GM12891 (cell line): ENCODE results near the gene FXYD3.

Experiments used
- DNase-seq: peaks from one replicate; pipeline ENCODE4 v3.0.0; 2011; ENCODE audit warnings: low spot score; ENCODE audit not compliant: insufficient read length
- FAIRE-seq: peaks from 2 replicates; lab custom pipeline; 2011; peaks lifted over from hg19 to GRCh38; lab: Jason Lieb, UNC
- PAX5 ChIP-seq: IDR thresholded peaks from 2 replicates; pipeline ENCODE4 v1.6.1; 2011; ENCODE audit warnings: low read length, moderate library complexity, mild to moderate bottlenecking; ENCODE audit not compliant: insufficient read depth, severe bottlenecking
- POLR2A ChIP-seq: IDR thresholded peaks from 2 replicates; pipeline ENCODE4 v1.6.1; 2011; ENCODE audit warnings: low read depth, low read length, control low read depth
- POLR2AphosphoS5 ChIP-seq: IDR thresholded peaks from 2 replicates; pipeline ENCODE4 v1.6.1; 2011; ENCODE audit warnings: low read depth, low read length, control low read depth
- POU2F2 ChIP-seq: IDR thresholded peaks from 2 replicates; pipeline ENCODE4 v1.6.1; 2011; ENCODE audit warnings: low read depth, mild to moderate bottlenecking, control low read depth, low read length, moderate library complexity
- SPI1 ChIP-seq: IDR thresholded peaks from 2 replicates; pipeline ENCODE4 v1.6.1; 2011; ENCODE audit warnings: low read depth, low read length, control low read depth
- TAF1 ChIP-seq: IDR thresholded peaks from 2 replicates; pipeline ENCODE4 v1.6.1; 2011; ENCODE audit warnings: low read depth, low read length, control low read depth

The FXYD3 gene

GRCh38 chr19:35105411-35106290, 10.0 kb upstream of the FXYD3 start:
- FAIRE-seq (peak; percentile 28), DNase-seq (no peak)
- TF ChIP-seq POLR2A, result no peak
- TF ChIP-seq PAX5, result no peak
- TF ChIP-seq TAF1, result no peak
- TF ChIP-seq SPI1, result no peak
- no peak for TF ChIP-seq POLR2AphosphoS5
- no peak for TF ChIP-seq POU2F2

GRCh38 chr19:35106291-35106583, 9.4 kb upstream of the FXYD3 start:
- TF ChIP-seq POU2F2, result no peak
- no peak for TF ChIP-seq SPI1
- TF ChIP-seq PAX5, result no peak
- no peak for TF ChIP-seq TAF1
- no peak for TF ChIP-seq POLR2AphosphoS5
- no peak for TF ChIP-seq POLR2A
- FAIRE-seq, result no peak
- DNase-seq, result no peak

DNA sequence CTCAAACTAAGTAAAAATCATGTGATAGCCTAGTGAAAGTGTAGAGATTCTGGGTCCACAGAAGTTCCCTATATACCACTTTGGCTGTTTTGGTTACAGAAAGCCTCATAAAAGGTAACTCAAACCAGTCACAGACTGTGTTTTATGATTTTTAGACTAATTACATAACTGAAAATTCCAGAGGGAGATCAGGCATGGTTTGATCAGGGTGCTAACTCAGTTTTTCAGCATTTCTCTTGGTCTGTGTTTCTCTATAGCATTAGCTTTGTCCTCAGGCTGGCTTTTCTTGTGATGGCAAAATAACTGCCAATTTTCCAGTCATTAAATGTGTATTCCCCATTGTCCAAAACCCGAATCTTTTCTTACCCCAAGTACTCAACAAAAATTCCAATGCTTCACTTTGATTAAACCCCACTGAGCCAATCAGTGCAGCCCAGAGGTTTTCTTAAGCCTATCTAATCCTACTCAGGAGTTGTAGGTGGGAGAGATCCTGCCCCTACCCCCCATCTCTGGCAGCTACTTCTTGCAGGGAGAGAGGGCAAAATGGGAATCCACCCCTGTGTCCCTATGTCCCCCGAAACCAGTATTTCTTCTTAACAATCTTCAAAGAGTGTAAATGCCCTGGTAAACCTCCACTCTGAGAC, 8.6 kb upstream of the FXYD3 start:
- no peak for DNase-seq
- no peak for FAIRE-seq
- TF ChIP-seq PAX5, result no peak
- TF ChIP-seq POU2F2, result no peak
- TF ChIP-seq TAF1, result no peak
- TF ChIP-seq POLR2A, result no peak
- TF ChIP-seq SPI1, result no peak
- TF ChIP-seq POLR2AphosphoS5, result no peak

- DNase-seq, result no peak
Measured at GRCh38 chr19:35107545-35107944, 8.1 kb upstream of the FXYD3 start.

GRCh38 chr19:35108730-35109129, 6.9 kb upstream of the FXYD3 start:
- no peak for FAIRE-seq
- TF ChIP-seq SPI1 (no peak), TAF1 (no peak), POLR2AphosphoS5 (no peak), POLR2A (no peak), POU2F2 (no peak)

More at GRCh38 chr19:35107545-35107944, 8.1 kb upstream of the FXYD3 start:
- FAIRE-seq, result no peak
- TF ChIP-seq TAF1 (no peak), PAX5 (no peak), SPI1 (no peak), POLR2A (no peak)

DNA sequence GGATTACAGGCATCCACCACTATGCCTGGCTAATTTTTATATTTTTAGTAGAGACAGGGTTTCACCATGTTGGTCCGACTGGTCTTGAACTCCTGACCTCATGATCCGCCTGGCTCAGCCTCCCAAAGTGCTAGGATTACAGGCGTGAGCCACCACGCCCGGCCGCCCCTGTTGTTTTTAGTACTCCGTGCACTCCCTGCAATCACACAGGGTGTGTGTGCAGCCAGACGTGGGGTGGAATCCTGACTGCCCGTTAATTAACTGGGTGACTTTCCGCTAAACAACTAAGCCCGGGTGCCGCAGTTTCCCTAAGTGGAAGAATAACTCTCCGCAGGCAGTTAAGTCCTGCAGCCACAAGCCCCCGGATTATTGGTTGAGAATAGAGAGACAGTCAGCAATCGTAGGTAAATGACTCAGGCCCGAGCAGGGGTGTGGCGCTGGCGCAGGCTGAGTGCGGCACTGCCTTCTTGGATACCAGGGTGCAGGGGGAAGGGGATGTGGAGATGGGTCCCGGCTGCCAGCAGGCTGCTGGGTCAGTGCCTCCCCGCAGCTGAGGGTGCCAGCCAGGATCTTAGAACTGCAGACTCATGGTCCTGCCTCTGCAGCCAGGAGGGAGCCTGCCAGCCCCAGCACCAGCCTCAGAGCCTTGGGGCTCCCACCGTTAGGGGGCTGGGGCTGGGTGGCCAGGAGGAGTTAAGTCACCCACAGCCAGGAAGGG, 6.1 kb upstream of the FXYD3 start:
- DNase-seq (no peak), FAIRE-seq (no peak)
- TF ChIP-seq TAF1, result no peak
- TF ChIP-seq POU2F2, result no peak
- TF ChIP-seq POLR2A, result no peak
- TF ChIP-seq SPI1, result no peak
- no peak for TF ChIP-seq POLR2AphosphoS5
- TF ChIP-seq PAX5, result no peak

More at GRCh38 chr19:35108730-35109129, 6.9 kb upstream of the FXYD3 start:
- DNase-seq, result no peak

GRCh38 chr19:35110974-35111373, 4.6 kb upstream of the FXYD3 start:
- no peak for TF ChIP-seq POLR2A
- no peak for TF ChIP-seq PAX5
- no peak for TF ChIP-seq TAF1
- no peak for TF ChIP-seq SPI1
- no peak for TF ChIP-seq POU2F2
- TF ChIP-seq POLR2AphosphoS5, result no peak
- DNase-seq, result no peak
- no peak for FAIRE-seq

DNA sequence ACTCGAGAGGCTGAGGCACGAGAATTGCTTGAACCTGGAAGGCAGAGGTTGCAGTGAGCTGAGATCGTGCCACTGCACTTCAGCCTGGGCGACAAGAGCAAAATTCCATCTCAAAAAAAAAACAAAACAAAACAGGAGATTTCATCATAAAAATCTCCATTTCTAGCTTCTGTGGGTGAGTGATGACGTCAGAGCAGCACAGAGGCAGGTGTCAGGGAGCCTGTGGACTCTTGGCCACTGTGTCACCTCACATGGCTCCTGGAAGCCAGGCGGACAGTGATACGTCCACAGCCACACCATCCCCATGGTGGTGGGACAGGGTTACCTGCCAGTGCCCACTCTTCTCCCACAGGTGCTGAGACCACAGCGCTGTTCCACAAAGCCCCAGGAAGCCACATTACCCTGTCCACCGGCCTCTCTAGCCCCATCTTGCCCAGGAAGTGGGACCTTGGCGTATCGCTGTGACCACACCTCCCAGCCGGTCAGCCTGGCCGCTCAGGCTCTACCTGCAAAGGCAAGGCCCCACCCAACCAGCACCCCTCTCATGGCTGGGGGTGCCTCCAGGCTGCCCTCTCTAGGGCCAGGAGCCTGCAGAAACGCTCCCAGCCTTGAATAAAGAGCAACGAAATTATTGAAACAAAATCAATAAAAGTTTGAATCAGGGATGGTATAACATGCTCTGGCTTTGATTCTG, 2.5 kb upstream of the FXYD3 start:
- no peak for TF ChIP-seq POU2F2
- TF ChIP-seq TAF1, result no peak
- no peak for TF ChIP-seq PAX5
- no peak for TF ChIP-seq SPI1
- no peak for TF ChIP-seq POLR2AphosphoS5
- no peak for TF ChIP-seq POLR2A
- no peak for DNase-seq
- no peak for FAIRE-seq

DNA sequence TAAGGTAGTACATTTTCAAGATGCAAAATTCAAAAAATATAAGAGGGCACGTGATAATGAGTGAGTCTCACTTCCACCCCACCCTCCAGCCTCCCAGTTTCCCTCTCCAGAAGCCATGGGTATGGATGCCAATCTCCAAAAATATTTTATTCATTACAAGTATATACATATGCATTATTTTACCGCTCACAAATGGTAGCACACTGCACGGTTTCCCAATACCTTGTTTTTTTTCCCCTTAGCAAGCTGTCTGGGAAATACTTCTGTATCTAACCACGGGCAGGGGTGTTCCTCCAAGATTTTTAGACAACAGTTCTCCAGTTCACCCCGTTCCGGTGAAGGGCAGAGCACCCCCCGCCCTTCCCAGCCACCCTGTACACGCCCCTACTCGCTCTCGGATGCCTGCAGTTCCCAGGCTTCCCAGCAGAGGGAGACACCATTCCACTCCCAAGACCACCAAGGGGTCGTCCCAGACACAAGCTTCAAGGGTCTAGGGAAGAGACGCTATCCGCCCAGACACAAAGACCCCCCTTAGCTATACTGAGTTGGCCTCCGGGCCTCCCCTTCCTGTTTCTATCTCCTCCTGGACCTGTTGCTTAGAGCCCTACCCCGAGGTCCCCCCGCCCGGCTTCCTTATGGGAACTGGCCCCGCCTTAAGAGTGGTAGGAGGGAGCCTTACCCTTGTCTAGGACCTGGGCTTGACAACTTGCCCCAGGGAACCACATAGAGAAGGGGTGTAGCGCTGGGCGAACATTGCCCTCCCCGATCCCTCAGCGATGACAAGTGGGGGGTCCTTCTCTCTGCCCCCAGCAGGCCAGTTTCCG, 1.1 kb upstream of the FXYD3 start:
- TF ChIP-seq POLR2A (no peak), SPI1 (no peak), TAF1 (no peak), POU2F2 (no peak), POLR2AphosphoS5 (no peak), PAX5 (no peak)
- peak; percentile 82 for DNase-seq
- peak; percentile 86 for FAIRE-seq
